Natural killer cell (primary cell): ENCODE measurements around the gene TAF1B. TPM values are rescaled to one million over a fixed set of nuclear protein-coding genes. Genes with fewer than 3 reads are reported as not detected.

ENCODE experiments used
- ATAC-seq, 3 donors: fragments of 150-1000 bp in 2 of 3; fragments of 200-7000 bp in 1 of 3; cut with Tn5 transposase; 1 replicate in 1 of 3; 2 replicates in 2 of 3; pipeline ENCODE4 v1.10.0; 2021; ENCODE audit warnings: mild to moderate bottlenecking in 2 of 3, moderate library complexity in 2 of 3
- DNase-seq, 2 donors: peaks; one replicate each; pipeline versions ENCODE4 v3.0.0 to v3.0.0-alpha.2; 2013 to 2021; ENCODE audit warnings: mixed read lengths in 1 of 2
- H3K27ac ChIP-seq: one replicate; pipeline ENCODE4 v1.5.1; 2013; ENCODE audit warnings: mild to moderate bottlenecking, low read length
- H3K27me3 ChIP-seq: one replicate; pipeline ENCODE4 v1.6.1; 2013; ENCODE audit warnings: low read length; ENCODE audit not compliant: control insufficient read depth, insufficient read depth
- H3K36me3 ChIP-seq: one replicate; pipeline ENCODE4 v1.6.1; 2013; ENCODE audit warnings: low read length; ENCODE audit not compliant: control insufficient read depth, insufficient read depth
- H3K4me1 ChIP-seq: one replicate; pipeline ENCODE4 v1.6.1; 2013; ENCODE audit warnings: low read length; ENCODE audit not compliant: control insufficient read depth, insufficient read depth
- H3K4me3 ChIP-seq: one replicate; pipeline ENCODE4 v1.5.1; 2013; ENCODE audit warnings: low read length
- H3K9me3 ChIP-seq: one replicate; pipeline ENCODE4 v1.6.1; 2013; ENCODE audit warnings: low read length; ENCODE audit not compliant: control insufficient read depth, insufficient read depth
- H3K27ac Mint-ChIP-seq, 2 donors: one replicate each; pipeline ENCODE4 v1.8.0; 2022; ENCODE audit warnings: mild to moderate bottlenecking in 2 of 2, mixed read lengths in 2 of 2, moderate library complexity in 1 of 2
- H3K27me3 Mint-ChIP-seq, 2 donors: one replicate each; pipeline ENCODE4 v1.8.0; 2022; ENCODE audit warnings: low read depth in 2 of 2, mixed read lengths in 2 of 2
- H3K36me3 Mint-ChIP-seq: one replicate; pipeline ENCODE4 v1.8.0; 2022; ENCODE audit warnings: mixed read lengths
- H3K4me1 Mint-ChIP-seq, 2 donors: one replicate each; pipeline ENCODE4 v1.8.0; 2022; ENCODE audit warnings: mixed read lengths in 2 of 2
- H3K4me3 Mint-ChIP-seq: one replicate; pipeline ENCODE4 v1.8.0; 2022; ENCODE audit warnings: mild to moderate bottlenecking, moderate library complexity, mixed read lengths
- H3K9me3 Mint-ChIP-seq, 2 donors: one replicate each; pipeline ENCODE4 v1.8.0; 2022; ENCODE audit warnings: mixed read lengths in 2 of 2
- WGBS: methylation state at CpG from one replicate; pipeline ENCODE4 v1.1.7; 2013; ENCODE audit warnings: missing lambda C conversion rate; ENCODE audit not compliant: insufficient coverage; 5-methylcytosine and 5-hydroxymethylcytosine counted together
- intact Hi-C: fragments of 100-400 bp; cut with micrococcal nuclease; formaldehyde crosslinking; loops from one replicate; pipeline ENCODE4 v1.14.2; 2022
- total RNA-seq, 4 donors: library from RNA; stranded (reverse); fragments of 120-200 nt in 1 of 4; gene quantifications; one replicate each; pipeline versions ENCODE4 v1.2.3 to v1.2.4, GENCODE V29; 2013 to 2022
- TF ChIP-seq, protein P1 (sequence below): fragments of 200-600 bp; IDR thresholded peaks from one replicate; pipeline ENCODE4 v1.8.0; 2022; ENCODE audit warnings: antibody characterized with exemption

TAF1B gene
- total RNA-seq, 3 donors from 2014 or later (not counting 1 experiment from before 2014, with no cell fraction given): 24.8 to 40.8 (median 26.8) TPM

- DNase-seq: no peak
- intact Hi-C loops: loop anchor here (10.0 kb wide), 1 partner anchor 620 kb away; no protein-coding TSS in a partner anchor
- no peak overlapping the region for H3K4me3 ChIP-seq
Measured at GRCh38 chr2:9815076-9815475, 28.2 kb upstream of the TAF1B start.

GRCh38 chr2:9815844-9816279 is 27.4 kb upstream of the TAF1B start:
- Mint-ChIP-seq H3K4me3 (no peak overlapping the region), H3K9me3 (no peaks in the 10 kb centered on the region), H3K27ac (no peak overlapping the region), H3K36me3 (no peaks in the 10 kb centered on the region), H3K4me1 (peaks cover 10 to 20% of the 10 kb centered on the region in 2 donors), H3K27me3 (peaks cover 0 to 9% of the 10 kb centered on the region in 2 donors)
- intact Hi-C loops: loop anchor here (10.0 kb wide), 1 partner anchor 619 kb away; no protein-coding TSS in a partner anchor
- no peak for DNase-seq
- Histone ChIP-seq H3K27ac (no peak overlapping the region), H3K36me3 (no peaks in the 10 kb centered on the region), H3K27me3 (no peaks in the 10 kb centered on the region), H3K9me3 (no peaks in the 10 kb centered on the region), H3K4me1 (peaks cover 11% of the 10 kb centered on the region), H3K4me3 (no peak overlapping the region)
- WGBS: 69% methylated on average over 17 of the region's 17 CpGs
- TF ChIP-seq, protein P1, sequence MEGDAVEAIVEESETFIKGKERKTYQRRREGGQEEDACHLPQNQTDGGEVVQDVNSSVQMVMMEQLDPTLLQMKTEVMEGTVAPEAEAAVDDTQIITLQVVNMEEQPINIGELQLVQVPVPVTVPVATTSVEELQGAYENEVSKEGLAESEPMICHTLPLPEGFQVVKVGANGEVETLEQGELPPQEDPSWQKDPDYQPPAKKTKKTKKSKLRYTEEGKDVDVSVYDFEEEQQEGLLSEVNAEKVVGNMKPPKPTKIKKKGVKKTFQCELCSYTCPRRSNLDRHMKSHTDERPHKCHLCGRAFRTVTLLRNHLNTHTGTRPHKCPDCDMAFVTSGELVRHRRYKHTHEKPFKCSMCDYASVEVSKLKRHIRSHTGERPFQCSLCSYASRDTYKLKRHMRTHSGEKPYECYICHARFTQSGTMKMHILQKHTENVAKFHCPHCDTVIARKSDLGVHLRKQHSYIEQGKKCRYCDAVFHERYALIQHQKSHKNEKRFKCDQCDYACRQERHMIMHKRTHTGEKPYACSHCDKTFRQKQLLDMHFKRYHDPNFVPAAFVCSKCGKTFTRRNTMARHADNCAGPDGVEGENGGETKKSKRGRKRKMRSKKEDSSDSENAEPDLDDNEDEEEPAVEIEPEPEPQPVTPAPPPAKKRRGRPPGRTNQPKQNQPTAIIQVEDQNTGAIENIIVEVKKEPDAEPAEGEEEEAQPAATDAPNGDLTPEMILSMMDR: no peak
- no peak for ATAC-seq

More at GRCh38 chr2:9815076-9815475, 28.2 kb upstream of the TAF1B start:
- no peaks in the 10 kb centered on the region for H3K36me3 Mint-ChIP-seq
- Histone ChIP-seq H3K27ac (no peak overlapping the region), H3K4me1 (peaks cover 11% of the 10 kb centered on the region), H3K9me3 (no peaks in the 10 kb centered on the region), H3K36me3 (no peaks in the 10 kb centered on the region), H3K27me3 (no peaks in the 10 kb centered on the region)
- H3K27ac Mint-ChIP-seq: no peak overlapping the region
- TF ChIP-seq, protein P1: no peak
- H3K9me3 Mint-ChIP-seq: no peaks in the 10 kb centered on the region
- H3K4me1 Mint-ChIP-seq: peaks cover 10 to 20% of the 10 kb centered on the region in 2 donors
- 92% methylated on average over 4 of the region's 4 CpGs for WGBS
- H3K27me3 Mint-ChIP-seq: peaks cover 0 to 9% of the 10 kb centered on the region in 2 donors
- no peak for ATAC-seq
- no peak overlapping the region for H3K4me3 Mint-ChIP-seq

DNA sequence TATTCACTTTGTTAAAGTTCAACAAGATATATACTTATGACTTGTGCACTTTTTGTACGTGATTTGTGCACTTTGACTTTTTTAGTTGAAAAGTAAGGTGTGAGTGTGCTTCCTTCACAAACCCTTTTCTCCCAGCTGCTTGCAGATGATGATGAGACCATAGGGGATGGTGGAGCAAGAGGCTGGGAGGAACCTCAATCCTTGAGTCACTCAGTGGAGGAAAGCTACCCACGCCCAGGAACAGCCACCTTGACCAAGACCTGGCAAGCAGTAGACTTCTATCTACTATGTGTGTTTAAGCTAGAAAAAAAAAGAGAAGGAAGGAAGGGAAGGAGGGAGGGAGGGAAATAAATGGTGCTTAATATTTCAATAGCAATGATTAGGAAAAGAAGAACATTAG is 25.2 kb upstream of the TAF1B start:
- H3K4me3 ChIP-seq: no peak overlapping the region
- intact Hi-C loops: loop anchor here (10.0 kb wide), 1 partner anchor 617 kb away; no protein-coding TSS in a partner anchor
- H3K27ac ChIP-seq: no peak overlapping the region
- peaks cover 0 to 5% of the 10 kb centered on the region in 2 donors for H3K27me3 Mint-ChIP-seq
- ATAC-seq: no peak
- no peaks in the 10 kb centered on the region for H3K9me3 ChIP-seq
- H3K4me1 ChIP-seq: peaks cover 11% of the 10 kb centered on the region
- no peaks in the 10 kb centered on the region for H3K36me3 ChIP-seq
- no peaks in the 10 kb centered on the region for H3K9me3 Mint-ChIP-seq
- WGBS: 83% methylated on average over 1 of the region's 2 CpGs
- no peaks in the 10 kb centered on the region for H3K36me3 Mint-ChIP-seq
- no peak overlapping the region for H3K27ac Mint-ChIP-seq
- no peaks in the 10 kb centered on the region for H3K27me3 ChIP-seq
- TF ChIP-seq, protein P1: no peak
- H3K4me1 Mint-ChIP-seq: peaks cover 10 to 15% of the 10 kb centered on the region in 2 donors
- H3K4me3 Mint-ChIP-seq: no peak overlapping the region
- no peak for DNase-seq

- Histone ChIP-seq H3K36me3 (no peaks in the 10 kb centered on the region), H3K4me3 (no peak overlapping the region), H3K4me1 (no peaks in the 10 kb centered on the region), H3K9me3 (no peaks in the 10 kb centered on the region), H3K27ac (no peak overlapping the region), H3K27me3 (no peaks in the 10 kb centered on the region)
- H3K27me3 Mint-ChIP-seq: peaks cover 0 to 3% of the 10 kb centered on the region in 2 donors
- intact Hi-C loops: loop anchor here (10.0 kb wide), 1 partner anchor 615 kb away; no protein-coding TSS in a partner anchor
- no peaks in the 10 kb centered on the region for H3K36me3 Mint-ChIP-seq
- H3K4me3 Mint-ChIP-seq: no peak overlapping the region
- 92% methylated on average over 13 of the region's 13 CpGs for WGBS
- H3K27ac Mint-ChIP-seq: no peak overlapping the region
- no peak for DNase-seq
- no peaks in the 10 kb centered on the region for H3K9me3 Mint-ChIP-seq
- H3K4me1 Mint-ChIP-seq: peaks cover 5 to 7% of the 10 kb centered on the region in 2 donors
- no peak for ATAC-seq
- TF ChIP-seq, protein P1: no peak
Measured at GRCh38 chr2:9819551-9819950, 23.7 kb upstream of the TAF1B start.
